ENCODE data around the gene RNF180.

GRCh38 chr5:64331597-64332277 lies 166.1 kb downstream of the RNF180 start:
- TF ChIP-seq CTCF (tag by site-specific recombination; IDR thresholded peaks at IDR 0.05) (no peak), HOXA7 (CRISPR knock-in tag; IDR thresholded peaks at IDR 0.05; ENCODE audit: borderline replicate concordance) (no peak), ZNF10 (tag by site-specific recombination; IDR thresholded peaks at IDR 0.05) (no peak)
